DMS 273 (cell line): ENCODE results near the gene ZNF45.
"Not testable (repeated sequence)": the region's sequence is repeated elsewhere in the genome, so short reads cannot be mapped to it uniquely, and the experiment has no call there.

Experiments
- DNase-seq: peaks from one replicate; lab custom pipeline; 2025; ENCODE audit not compliant: unreplicated experiment; lab: John Stamatoyannopoulos, UW

Gene ZNF45

DNA sequence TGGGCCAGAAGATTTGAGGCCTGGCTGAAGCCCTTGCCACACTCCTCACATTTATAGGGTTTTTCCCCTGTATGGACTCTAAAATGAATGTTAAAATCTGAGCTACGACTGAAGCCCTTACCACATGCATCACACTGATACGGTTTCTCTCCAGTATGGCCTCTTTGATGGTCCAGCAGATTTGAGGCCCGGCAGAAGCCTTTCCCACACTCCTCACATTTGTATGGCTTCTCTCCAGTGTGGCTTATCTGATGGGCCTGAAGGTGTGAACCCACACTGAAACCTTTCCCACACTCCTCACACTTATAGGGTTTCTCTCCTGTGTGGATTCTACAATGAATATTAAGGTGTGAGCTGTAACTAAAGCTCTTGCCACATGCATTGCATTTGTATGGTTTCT, 21.0 kb downstream of the ZNF45 start:
- no peak for DNase-seq

DNA sequence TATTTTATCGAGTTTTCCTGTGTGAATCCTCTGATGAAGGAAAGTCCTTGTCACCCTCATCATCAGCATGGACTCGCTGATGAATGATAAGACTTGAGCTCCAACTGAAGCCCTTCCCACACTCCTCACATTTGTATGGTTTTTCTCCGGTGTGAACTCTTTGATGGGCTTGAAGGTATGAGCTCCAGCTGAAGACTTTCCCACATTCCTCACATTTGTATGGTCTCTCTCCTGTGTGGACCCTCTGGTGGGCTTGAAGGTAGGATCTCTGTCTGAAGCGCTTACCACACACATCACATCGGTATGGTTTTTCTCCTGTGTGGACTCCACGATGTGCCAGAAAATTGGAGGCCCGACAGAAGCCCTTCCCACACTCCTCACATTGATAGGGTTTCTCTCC, 21.7 kb downstream of the ZNF45 start:
- DNase-seq, result no peak

DNA sequence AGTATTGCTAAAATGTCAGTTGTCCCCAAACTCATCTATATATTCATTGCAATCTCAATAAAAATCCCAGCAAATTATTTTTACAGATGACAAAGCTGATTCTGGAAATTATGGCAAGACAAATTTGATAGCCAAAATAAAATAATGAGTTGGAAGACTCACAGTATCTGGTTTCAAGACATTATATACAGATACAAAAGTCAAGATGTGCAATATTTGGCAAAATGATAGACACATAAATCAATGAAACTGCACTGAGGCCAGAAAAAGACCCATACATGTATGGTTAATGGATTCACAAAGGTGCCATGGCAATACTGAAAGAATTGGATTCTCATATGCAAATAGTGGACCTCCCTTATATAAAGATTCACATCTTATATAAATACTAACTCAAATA, 24.2 kb downstream of the ZNF45 start:
- DNase-seq, result no peak

DNA sequence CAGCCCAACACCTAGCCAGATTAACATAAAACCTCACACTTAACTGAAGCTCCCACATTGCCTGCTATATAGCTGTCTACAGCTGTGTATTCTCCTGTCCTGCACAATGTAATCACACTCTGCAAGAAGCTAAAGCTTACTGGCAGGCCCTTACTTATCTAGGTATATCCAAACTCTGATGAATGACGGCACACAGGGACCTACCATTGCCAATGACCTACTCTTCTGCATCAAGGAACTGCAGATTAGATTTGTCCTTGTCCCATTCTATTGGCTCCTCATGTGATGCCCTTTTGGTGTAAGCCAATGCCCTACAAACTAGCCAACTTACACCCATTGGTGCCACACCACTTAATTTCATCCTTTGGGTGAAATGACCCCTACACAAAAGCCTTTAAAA, 26.4 kb downstream of the ZNF45 start:
- DNase-seq, result no peak

DNA sequence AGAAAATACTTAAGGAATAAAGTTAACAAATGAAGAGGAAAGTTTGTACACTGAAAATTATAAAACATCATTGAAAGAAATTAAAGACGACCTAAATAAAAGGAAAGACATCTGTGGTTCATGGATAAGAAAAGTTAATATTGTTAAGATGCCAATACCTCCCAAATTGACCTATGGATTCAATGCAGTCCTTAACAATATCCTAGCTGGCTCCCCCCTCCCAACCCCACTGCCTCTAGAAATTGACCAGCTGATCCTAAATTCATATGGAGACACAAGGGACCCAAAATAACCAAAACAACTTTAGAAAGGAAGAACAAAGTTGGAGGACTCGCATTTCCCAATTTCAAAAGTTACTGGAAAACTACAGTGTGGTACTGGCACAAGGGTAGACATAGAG, 28.3 kb downstream of the ZNF45 start:
- no peak for DNase-seq

DNA sequence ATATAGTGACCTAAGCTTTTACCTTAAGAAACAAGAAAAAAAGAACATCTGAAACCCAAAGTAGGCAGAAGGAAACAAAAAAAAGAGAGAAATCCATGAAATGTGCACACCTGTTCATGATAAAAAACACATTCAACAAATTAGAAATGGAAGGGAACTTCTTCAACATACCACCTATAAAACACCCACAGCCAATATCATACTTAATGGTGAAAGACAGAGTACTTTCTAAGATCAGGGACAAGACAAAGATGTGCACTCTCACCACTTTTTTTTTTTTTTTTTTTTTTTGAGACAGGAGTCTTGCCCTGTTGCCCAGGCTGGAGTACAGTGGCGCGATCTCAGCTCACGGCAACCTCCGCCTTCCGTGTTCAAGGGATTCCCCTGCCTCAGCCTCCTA, 29.2 kb downstream of the ZNF45 start:
- DNase-seq, result no peak

DNA sequence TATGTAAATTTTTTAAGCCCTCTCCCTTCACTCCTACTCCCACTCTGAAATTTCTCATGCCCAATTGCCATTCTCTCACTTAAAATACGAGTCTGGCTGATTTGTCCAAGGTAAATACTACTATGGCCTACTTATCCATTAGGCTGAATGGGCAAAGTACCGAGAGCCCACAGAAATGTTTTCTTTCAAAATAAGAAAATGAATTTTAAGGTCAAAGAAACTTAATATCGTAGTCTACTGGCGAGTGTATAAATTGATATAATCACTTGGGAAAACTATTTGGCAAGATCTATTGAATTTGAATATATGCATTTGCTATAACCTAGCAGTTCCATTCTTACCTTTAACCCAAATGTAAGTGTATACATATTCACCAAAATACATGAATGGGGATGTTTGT, 32.7 kb downstream of the ZNF45 start:
- no peak for DNase-seq

DNA sequence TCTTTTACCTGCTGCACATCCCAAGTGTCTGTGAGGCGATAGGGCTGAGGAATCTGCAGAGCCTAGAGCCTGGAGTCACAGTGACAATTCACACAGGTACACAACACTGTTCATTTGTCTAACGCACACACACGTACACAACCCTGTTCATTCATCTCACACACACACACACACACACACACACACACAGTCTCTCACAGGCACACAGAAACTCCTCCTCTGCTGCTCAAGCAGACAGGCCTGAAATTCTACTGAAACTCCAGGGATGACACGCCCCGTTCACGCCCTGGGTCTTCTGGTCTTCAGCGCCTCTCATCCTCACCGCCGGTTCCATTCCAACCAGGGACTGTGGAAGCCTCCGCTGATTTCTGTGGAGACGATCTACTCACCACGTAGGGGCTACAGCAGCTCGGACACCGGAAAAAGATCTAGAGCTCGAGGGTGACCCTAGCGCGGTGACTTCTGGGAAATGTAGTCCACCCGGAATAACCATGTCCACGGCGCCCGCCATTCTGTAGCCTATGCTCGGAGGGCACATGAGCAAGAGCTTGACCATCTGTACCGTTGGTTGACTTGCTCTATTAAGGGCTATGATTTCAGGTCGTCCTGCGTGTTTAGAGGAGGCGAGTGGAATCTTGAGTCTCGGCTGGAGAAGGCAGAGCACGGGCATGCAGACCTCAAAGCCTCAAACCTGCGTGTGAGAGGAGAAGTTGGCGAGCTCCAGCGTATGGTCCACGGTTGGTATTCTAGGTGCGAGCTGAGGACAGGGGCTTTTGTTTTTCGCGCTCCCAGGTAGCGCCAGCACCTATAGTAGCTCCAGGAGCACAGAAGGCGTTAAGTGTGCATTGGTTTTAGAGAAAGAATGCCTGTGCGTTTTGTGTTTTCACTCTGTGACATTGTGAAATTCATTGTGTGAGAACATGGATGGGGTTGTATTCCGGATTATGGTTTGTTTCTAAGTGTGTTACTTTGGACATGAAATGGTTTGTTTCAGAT, 33.4 kb downstream of the ZNF45 start:
- no peak for DNase-seq

DNA sequence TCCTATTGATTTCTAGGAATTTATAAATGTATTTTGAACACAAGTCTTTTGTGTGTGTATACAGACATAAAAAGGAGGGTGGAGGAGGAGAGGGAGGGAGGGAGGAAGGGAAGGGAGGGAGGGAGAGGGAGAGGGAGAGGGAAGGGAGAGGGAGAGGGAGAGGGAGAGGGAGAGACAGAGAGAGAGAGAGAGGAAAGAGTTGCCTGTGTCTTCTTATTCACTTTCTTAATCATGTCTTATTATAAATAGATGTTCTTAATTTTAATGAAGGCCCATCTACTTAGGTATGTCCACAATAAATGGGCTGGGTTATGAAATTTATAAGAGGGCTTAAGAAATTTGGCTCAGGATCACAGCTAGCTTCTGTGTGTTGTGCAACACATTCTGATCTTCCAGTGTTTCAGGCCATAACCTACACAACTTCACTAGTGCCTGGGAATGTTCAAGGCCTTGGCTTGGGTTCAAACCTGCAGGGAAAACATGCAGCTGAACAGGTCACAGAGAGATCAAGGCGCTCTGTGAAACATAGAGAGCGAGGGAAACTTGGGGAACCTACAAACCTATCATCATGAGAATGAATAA, 39.3 kb downstream of the ZNF45 start:
- no peak for DNase-seq

DNA sequence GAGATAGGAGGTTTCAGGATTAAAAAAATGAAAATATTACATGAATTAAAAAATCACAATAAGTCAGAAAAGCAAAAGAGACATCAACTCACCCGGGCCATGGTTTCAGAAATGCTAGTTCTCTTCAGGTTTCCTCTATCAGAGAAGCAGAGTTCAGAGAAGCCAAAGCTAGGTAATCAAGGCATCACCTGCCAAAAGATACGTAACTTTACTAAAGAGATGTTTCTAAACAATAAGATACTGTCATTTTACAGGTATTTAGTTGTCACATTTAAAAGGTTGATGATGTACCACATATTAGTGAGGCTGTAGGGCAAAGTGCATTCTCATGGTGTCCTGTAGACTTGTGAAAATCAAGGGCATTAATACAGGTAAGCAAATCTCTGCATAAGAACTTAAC, 51.2 kb downstream of the ZNF45 start, which contains the start of gene ZNF404:
Gene ZNF404, minus strand, starts transcription at position 101 of the 400 bp plus-strand sequence.
- DNase-seq, result no peak

DNA sequence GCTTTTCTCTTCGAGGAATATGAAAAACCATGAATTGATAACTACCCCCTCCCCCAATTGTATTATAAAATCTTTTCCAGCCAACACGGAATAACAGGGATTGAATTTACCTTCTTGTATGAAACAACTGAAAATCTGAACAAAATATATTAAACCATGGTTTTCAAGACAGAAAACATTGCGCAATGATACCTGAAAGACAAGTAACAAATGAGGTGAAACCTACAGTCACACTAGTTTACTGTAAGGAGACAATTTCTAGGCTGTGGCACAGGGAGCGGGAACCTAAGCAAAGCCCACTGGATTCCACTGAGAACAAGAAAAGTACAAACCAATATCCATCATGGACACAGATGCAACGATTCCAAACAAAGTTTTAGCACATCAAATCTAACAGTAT, 54.6 kb downstream of the ZNF45 start:
- no peak for DNase-seq

DNA sequence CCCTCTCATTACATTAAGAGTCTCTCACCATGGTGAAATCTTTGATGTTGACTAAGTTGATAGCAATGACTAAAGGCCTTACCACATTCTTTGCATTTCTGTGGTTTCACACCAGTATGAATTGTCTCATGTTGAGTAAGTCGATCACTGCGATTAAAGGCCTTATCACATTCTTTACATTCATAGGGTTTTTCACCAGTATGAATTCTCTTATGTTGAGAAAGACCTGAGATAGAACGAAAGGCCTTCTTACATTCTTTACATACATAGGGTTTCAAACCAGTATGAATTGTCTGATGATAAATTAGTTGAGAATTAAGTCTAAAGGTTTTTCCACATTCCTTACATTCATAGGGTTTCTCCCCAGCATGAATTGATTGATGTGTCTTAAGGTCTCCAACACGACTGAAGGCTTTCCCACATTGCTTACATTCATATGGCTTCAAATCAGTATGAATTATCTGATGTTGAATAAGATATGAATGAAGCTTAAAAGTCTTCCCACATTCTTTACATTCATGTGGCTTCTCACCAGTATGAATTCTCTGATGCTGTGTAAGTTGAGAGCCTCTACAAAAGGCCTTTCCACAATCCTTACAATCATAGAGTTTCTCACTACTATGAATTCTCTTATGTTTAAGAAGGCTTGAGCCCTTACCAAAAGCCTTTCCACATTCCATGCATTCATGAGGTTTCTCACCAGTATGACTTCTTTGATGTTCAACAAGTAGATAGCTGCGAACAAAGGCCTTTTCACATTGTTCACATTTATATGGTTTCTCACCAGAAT, 62.3 kb downstream of the ZNF45 start:
- DNase-seq, result no peak

DNA sequence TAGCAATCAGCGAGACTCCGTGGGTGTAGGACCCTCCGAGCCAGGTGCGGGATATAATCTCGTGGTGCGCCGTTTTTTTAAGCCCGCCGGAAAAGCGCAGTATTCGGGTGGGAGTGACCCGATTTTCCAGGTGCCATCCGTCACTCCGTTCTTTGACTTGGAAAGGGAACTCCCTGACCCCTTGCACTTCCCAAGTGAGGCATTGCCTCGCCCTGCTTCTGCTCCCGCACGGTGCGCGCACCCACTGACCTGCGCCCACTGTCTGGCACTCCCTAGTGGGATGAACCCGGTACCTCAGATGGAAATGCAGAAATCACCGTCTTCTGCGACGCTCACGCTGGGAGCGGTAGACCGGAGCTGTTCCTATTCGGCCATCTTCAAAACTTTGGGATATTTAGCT, 68.2 kb downstream of the ZNF45 start:
- not testable (repeated sequence) for DNase-seq
